Common myeloid progenitor, CD34-positive (primary cell): ENCODE data around the gene MMEL1.
"Not testable (repeated sequence)": the region's sequence is repeated elsewhere in the genome, so short reads cannot be mapped to it uniquely, and the experiment has no call there.

ENCODE experiments used
- CTCF ChIA-PET: fragments of 350-600 bp; sonication (Branson Sonifier 250); formaldehyde crosslinking; loops from one replicate; lab custom pipeline; 2021; ENCODE audit warnings: antibody characterized with exemption; lab: Charles Lee
- POLR2A ChIA-PET: fragments of 350-600 bp; sonication (Branson Sonifier 250); formaldehyde crosslinking; loops from one replicate; lab custom pipeline; 2021; ENCODE audit warnings: antibody characterized with exemption; lab: Charles Lee
- DNase-seq, 3 donors: peaks; one replicate each; pipeline versions ENCODE4 v3.0.0 to v3.0.0-alpha.2; 2013
- H3K27ac ChIP-seq, 2 experiments: 1 replicate in 1 of 2; 2 replicates in 1 of 2; pipeline ENCODE4 v1.7.0; 2013; ENCODE audit warnings: inconsistent platforms in 2 of 2, low read length in 2 of 2, mild to moderate bottlenecking in 2 of 2, low read depth in 1 of 2, moderate library complexity in 1 of 2; ENCODE audit not compliant: severe bottlenecking in 2 of 2, insufficient read depth in 1 of 2, poor library complexity in 1 of 2
- H3K27me3 ChIP-seq, 5 experiments: replicated peaks in 2 of 5; 1 replicate in 3 of 5; 2 replicates in 2 of 5; pipeline versions ENCODE4 v1.6.1 to v1.7.0; 2013; ENCODE audit warnings: low read length in 4 of 5, mild to moderate bottlenecking in 2 of 5, moderate library complexity in 2 of 5, inconsistent platforms in 1 of 5; ENCODE audit not compliant: insufficient read depth in 5 of 5, control insufficient read depth in 4 of 5
- H3K36me3 ChIP-seq, 4 experiments: 1 replicate in 2 of 4; 2 replicates in 2 of 4; pipeline versions ENCODE4 v1.6.1 to v1.7.0; 2013; ENCODE audit warnings: low read length in 3 of 4, control low read depth in 1 of 4, mild to moderate bottlenecking in 1 of 4; ENCODE audit not compliant: control insufficient read depth in 4 of 4, insufficient read depth in 4 of 4
- H3K4me1 ChIP-seq, 4 experiments: 1 replicate in 3 of 4; 2 replicates in 1 of 4; pipeline versions ENCODE4 v1.6.1 to v1.7.1; 2013; ENCODE audit warnings: low read length in 3 of 4, mild to moderate bottlenecking in 3 of 4, control low read depth in 1 of 4, inconsistent platforms in 1 of 4, moderate library complexity in 1 of 4; ENCODE audit not compliant: control insufficient read depth in 4 of 4, insufficient read depth in 4 of 4; ENCODE audit errors: control extremely low read depth in 1 of 4
- H3K4me3 ChIP-seq, 7 experiments: 1 replicate in 4 of 7; 2 replicates in 3 of 7; pipeline versions ENCODE4 v1.5.1 to v1.7.0; 2013; ENCODE audit warnings: mild to moderate bottlenecking in 7 of 7, low read length in 6 of 7, moderate library complexity in 6 of 7, inconsistent platforms in 2 of 7, low read depth in 2 of 7, control low read depth in 1 of 7; ENCODE audit not compliant: insufficient read depth in 4 of 7, control insufficient read depth in 1 of 7; ENCODE audit errors: extremely low read depth in 1 of 7
- H3K9me3 ChIP-seq, 5 experiments: 1 replicate in 4 of 5; 2 replicates in 1 of 5; pipeline versions ENCODE4 v1.6.1 to v1.7.1; 2013; ENCODE audit warnings: low read length in 4 of 5, mild to moderate bottlenecking in 2 of 5, inconsistent platforms in 1 of 5, low read depth in 1 of 5, moderate library complexity in 1 of 5; ENCODE audit not compliant: control insufficient read depth in 4 of 5, insufficient read depth in 2 of 5; ENCODE audit errors: control extremely low read depth in 1 of 5
- WGBS: methylation state at CpG from one replicate; pipeline ENCODE4 v1.1.5; 2013; ENCODE audit not compliant: insufficient coverage; 5-methylcytosine and 5-hydroxymethylcytosine counted together

MMEL1 gene

DNA sequence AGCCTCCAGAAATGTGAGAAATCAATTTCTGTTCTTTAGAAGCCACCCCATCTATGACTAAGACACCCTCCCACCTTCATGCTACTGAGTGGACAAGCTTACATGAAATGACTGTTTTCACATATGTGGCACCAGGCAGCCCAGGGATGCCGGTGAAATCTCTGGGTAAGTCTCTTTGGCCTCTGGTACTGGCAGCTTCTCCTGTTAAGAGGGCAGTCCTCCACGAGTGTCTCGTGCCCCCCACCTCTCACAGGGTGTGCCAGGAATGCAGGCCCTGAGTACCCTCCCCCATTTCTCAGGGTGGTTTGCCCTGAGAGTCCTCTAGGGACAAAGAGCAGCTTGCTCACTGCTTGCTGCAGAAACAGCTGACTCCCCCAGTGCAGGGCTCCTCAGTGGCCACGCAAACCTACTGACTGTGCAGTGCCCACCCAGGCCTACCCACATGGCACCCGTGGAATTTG, 49.5 kb downstream of the MMEL1 start:
- Histone ChIP-seq H3K27ac (no peak overlapping the region), H3K4me1 (peaks cover 4 to 51% (median 45%) of the 10 kb centered on the region in 4 experiments), H3K36me3 (no peaks in the 10 kb centered on the region), H3K27me3 (no peaks in the 10 kb centered on the region), H3K4me3 (no peak overlapping the region), H3K9me3 (no peaks in the 10 kb centered on the region)
- WGBS = 89% methylated on average over 5 of the region's 5 CpGs
- ChIA-PET CTCF (interaction anchor here (1.2 to 4.8 kb wide), 3 partner anchors 18 to 28 kb away, joined by 7 to 30 read pairs (median 27); partner anchors contain the start of gene TNFRSF14), POLR2A (no interaction called here)
- no peak for DNase-seq

DNA sequence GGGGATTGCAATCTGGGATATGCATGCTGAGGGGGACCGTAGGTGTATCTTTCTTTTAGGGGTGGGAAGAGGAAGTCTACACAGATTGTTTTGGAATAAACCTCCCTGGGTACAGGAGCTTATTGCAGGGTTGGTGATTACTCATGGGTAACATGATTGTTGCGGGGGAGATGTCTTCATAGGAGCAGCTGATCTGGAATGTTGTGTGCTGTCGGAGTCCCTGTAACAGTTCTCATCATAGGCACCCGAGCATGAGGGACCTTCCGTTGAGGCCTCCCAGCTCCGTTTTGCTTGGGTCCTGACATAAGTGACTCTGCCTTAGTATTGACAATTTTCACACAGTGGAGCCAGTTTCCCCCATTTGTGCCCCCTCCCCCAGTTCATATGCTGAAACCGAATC, 50.4 kb downstream of the MMEL1 start:
- POLR2A ChIA-PET = no interaction called here
- Histone ChIP-seq H3K4me3 (no peak overlapping the region), H3K9me3 (no peaks in the 10 kb centered on the region), H3K4me1 (peaks cover 4 to 53% (median 49%) of the 10 kb centered on the region in 4 experiments), H3K27ac (no peak overlapping the region), H3K36me3 (no peaks in the 10 kb centered on the region), H3K27me3 (no peaks in the 10 kb centered on the region)
- 93% methylated on average over 7 of the region's 7 CpGs for WGBS
- DNase-seq = no peak
- CTCF ChIA-PET = interaction anchor here (1.1 to 4.8 kb wide), 3 partner anchors 21 to 35 kb away, joined by 3 to 30 read pairs (median 27); partner anchors contain the start of gene TNFRSF14

DNA sequence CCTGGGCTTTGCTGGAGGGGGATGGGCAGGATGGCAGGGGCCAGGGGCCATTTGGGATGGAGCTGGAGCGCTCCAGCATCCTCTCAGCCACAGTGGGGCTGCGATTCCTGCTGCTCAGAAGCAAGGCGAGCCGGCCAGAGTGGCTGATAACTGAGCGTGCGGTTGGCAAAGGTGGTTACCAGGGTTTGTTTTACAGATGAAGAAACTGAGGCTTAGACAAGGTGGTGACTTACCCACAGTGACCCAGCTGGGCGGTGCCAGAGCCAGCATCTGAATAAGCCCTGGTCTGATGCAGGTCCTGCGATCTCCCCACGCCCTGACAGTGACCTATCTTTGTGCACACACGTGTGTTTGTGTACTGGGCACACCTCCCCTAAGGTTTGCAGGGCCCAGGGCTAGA, 52.1 kb downstream of the MMEL1 start:
- H3K27me3 ChIP-seq = no peaks in the 10 kb centered on the region
- no peak overlapping the region for H3K27ac ChIP-seq
- 96% methylated on average over 10 of the region's 10 CpGs for WGBS
- POLR2A ChIA-PET = interaction anchor here (1.0 kb wide), 1 partner anchor 25 kb away, joined by 3 read pairs; the partner anchor contains the start of gene TNFRSF14
- no peak overlapping the region for H3K4me3 ChIP-seq
- DNase-seq = no peak
- H3K36me3 ChIP-seq = no peaks in the 10 kb centered on the region
- CTCF ChIA-PET = interaction anchor here (0.7 to 2.1 kb wide), 3 partner anchors 8 to 33 kb away, joined by 3 to 9 read pairs (median 3); no protein-coding TSS in a partner anchor
- H3K4me1 ChIP-seq = peaks cover 4 to 63% (median 56%) of the 10 kb centered on the region in 4 experiments
- H3K9me3 ChIP-seq = no peaks in the 10 kb centered on the region

DNA sequence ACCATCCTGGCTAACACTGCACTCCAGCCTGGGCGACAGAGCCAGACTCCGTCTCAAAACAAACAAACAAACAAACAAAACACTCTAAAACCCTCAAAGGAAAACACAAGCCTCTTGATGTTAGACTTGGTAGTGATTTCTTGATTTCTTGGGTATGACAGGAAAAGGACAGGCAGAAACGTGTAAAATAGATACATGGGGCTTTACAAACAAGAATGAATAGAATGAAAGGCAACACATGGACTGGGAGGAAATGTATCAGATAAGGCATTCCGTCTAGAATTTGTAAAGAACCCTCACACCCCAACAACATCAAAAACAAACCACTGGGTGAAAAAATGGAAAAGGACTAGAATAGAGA, 54.1 kb downstream of the MMEL1 start:
- Histone ChIP-seq H3K27me3 (no peaks in the 10 kb centered on the region), H3K9me3 (peaks cover 0 to 5% (median 0%) of the 10 kb centered on the region in 5 experiments), H3K4me3 (no peak overlapping the region), H3K27ac (peak overlapping the region; percentile 42 to 70), H3K36me3 (no peaks in the 10 kb centered on the region), H3K4me1 (peaks cover 0 to 49% (median 40%) of the 10 kb centered on the region in 4 experiments)
- no peak for DNase-seq
- POLR2A ChIA-PET = interaction anchor here (0.6 to 1.7 kb wide), 4 partner anchors 12 to 33 kb away, joined by 3 to 12 read pairs (median 6); partner anchors contain the start of gene TNFRSF14
- CTCF ChIA-PET = interaction anchor here (1.0 to 1.8 kb wide), 4 partner anchors 8 to 23 kb away, joined by 3 to 12 read pairs (median 6); partner anchors contain the start of genes PRXL2B and TNFRSF14
- 0% methylated on average over 1 of the region's 4 CpGs for WGBS

DNA sequence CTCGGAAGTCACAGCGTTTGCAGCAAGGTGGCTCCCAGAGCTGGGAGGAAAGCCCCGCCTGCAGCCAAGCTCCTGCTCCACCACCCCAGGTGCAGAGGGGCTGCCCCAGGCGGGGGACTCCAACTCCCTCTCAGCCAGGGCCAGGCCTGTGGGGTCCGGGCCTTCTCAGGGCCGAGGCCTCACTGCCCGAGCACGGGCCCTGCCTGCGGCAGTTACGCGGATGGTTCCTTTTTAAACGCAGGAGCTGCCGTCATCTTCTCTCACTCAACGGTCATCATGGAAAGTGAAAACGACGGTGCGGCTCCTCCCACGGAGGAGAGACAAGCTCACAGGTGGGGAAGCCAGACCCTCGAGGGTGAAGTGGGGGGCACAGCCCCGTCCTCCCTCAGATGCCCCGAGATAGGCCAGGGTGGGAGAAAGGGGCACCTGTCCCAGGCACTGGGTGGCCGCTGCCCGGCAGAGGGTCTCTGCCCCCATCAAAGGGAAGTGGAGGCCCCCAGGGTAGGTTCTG, 55.2 kb downstream of the MMEL1 start:
- not testable (repeated sequence) for H3K36me3 ChIP-seq, DNase-seq, H3K9me3 ChIP-seq, H3K27me3 ChIP-seq
- Histone ChIP-seq H3K4me3 (peak overlapping the region in 2 of 7 experiments; percentile 40 to 48), H3K27ac (peak overlapping the region; percentile 33 to 70), H3K4me1 (peaks cover 0 to 43% (median 33%) of the 10 kb centered on the region in 4 experiments)
- 49% methylated on average over 10 of the region's 23 CpGs for WGBS
- ChIA-PET POLR2A (interaction anchor here (0.5 to 1.7 kb wide), 4 partner anchors 16 to 322 kb away, joined by 3 to 12 read pairs (median 6); partner anchors contain the start of gene TNFRSF14), CTCF (interaction anchor here (0.7 to 1.8 kb wide), 5 partner anchors 14 to 485 kb away, joined by 3 to 12 read pairs (median 4); partner anchors contain the start of gene TNFRSF14)

DNA sequence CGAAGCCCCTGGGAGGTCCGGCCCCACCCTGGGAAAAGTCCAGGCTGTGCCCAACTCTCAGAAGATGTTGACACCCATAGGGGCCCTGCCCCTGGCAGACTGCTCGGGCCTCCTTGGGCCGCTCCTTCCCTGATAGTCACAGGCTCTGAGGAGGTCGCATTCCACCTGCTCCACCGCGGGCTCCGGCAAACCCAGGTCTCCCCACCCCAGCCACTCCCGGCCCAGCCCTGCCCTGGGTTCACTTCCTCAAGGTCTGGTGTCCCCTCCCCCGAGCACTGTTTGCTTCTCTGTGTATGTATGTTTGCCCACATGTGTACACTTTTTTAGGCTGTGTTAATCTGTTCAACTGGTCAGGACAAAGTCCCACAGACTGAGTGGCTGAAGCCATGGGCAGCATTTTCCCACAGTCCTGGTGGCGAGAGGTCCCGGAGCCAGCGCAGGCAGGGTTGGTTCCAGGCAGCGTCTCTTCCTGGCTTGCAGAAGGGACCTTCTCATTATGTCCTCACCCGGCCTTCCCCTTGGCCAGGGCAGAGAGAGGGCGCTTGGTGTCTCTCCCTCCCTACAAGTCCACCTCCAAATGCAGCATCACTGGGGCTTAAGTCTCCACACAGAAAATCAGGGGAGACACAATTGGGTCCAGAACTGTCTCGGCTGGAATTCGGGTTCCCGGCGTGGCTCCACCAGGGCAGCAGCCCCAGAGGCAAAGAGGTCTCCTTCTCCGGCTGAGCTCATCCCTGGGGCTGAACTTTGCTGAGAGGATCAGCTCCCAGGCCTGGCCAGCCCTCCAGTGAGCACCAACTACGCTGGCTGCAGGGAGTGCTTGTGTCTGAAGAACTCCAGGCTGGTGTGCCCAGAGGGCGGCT, 56.8 kb downstream of the MMEL1 start:
- no peaks in the 10 kb centered on the region for H3K27me3 ChIP-seq
- CTCF ChIA-PET = interaction anchor here (0.9 kb wide), 1 partner anchor 20 kb away, joined by 3 read pairs; the partner anchor contains the start of gene TNFRSF14
- no peaks in the 10 kb centered on the region for H3K36me3 ChIP-seq
- H3K4me1 ChIP-seq = peaks cover 0 to 39% (median 32%) of the 10 kb centered on the region in 4 experiments
- WGBS = 89% methylated on average over 20 of the region's 23 CpGs
- no peak overlapping the region for H3K27ac ChIP-seq
- peak in 1 of 3 donors; percentile 13 for DNase-seq
- peaks cover 0 to 5% (median 4%) of the 10 kb centered on the region in 5 experiments for H3K9me3 ChIP-seq
- POLR2A ChIA-PET = no interaction called here
- no peak overlapping the region for H3K4me3 ChIP-seq
